ENCODE results near the gene COTL1.
"Not testable (repeated sequence)": the region's sequence is repeated elsewhere in the genome, so short reads cannot be mapped to it uniquely, and the experiment has no call there.

The COTL1 gene

GRCh38 chr16:84643180-84643583, 25.3 kb upstream of the COTL1 start:
- DNase-seq (ENCODE audit: low spot score): no peak

DNA sequence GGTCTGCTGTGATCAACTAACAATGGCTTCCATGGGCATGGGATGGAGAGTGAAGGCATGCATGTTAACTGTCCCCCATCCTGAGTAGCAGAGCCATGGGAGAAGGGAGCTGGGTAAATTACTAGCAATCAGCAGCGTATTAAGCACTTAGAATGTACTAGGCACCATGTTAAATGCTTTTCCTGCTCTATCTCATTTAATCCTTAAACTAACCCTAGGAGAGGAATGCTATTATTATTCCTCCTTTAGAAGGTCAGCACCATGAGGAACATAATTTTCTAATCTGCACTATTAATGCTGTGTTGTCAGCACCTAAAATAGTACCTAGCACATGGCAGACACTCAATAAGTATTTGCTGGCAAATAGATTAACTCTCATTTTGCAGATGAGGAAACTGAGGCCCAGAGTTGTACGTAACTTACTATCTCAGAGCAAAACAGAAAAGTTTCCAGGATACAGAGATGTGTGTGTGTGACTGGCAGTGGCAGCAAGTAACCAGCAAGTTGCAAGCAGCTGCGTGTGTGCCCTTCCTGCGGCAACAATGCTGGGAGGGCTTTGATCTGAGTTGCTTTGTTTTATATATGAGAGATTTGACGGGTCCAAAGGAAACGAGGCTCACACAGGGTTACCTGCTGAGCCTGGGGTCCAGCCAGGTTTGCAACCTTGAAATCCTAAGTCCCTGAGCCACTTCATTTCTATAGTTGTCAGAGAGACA, 23.9 kb upstream of the COTL1 start:
- DNase-seq (ENCODE audit: low spot score): no peak

DNA sequence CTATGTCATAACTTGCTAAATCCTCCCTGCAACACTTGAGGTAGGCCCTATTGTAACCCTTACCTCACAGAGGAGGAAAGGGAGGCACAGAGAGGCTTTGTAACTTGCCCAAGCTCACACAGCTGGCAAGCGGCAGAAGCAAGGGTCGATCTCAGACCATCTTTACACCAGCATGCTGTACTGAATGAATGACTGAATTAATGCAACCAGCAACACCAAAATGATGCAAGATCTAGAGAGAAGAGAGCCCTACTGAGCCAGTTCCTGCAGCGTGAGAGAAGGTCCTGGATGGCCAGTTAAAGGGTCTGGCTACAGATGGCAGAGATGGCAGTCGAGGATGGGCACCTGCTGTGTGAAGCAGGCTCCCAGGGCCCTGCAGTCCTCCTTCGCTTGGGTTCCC, 22.3 kb upstream of the COTL1 start:
- DNase-seq (ENCODE audit: low spot score): no peak

GRCh38 chr16:84638231-84638806, 20.4 kb upstream of the COTL1 start:
- no peak for DNase-seq (ENCODE audit: low spot score)

- DNase-seq (ENCODE audit: low spot score): no peak
Measured at GRCh38 chr16:84637709-84638108, 19.8 kb upstream of the COTL1 start.

DNA sequence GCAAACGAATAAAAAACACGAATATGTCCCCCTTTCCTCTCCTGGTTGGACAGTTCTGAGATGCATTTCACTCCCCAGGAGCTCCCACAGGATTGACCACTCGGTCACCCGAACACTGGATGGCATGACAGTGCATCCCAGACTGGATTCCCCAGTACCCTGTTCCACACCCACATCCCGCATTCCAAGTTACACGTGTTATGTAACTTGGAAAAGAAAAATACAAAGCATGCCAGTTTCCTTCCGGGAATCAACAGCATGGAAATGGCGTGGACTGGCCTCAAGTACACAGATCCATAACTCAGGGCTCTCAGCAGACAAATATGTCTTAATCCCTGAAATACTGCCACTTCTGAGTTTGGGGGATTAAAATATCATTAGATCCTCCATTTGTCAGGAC, 17.8 kb upstream of the COTL1 start:
- DNase-seq (ENCODE audit: low spot score): no peak

GRCh38 chr16:84633622-84634021, 15.7 kb upstream of the COTL1 start:
- no peak for DNase-seq (ENCODE audit: low spot score)

- not testable (repeated sequence) for DNase-seq (ENCODE audit: low spot score)
Measured at GRCh38 chr16:84632862-84633261, 15.0 kb upstream of the COTL1 start.

DNA sequence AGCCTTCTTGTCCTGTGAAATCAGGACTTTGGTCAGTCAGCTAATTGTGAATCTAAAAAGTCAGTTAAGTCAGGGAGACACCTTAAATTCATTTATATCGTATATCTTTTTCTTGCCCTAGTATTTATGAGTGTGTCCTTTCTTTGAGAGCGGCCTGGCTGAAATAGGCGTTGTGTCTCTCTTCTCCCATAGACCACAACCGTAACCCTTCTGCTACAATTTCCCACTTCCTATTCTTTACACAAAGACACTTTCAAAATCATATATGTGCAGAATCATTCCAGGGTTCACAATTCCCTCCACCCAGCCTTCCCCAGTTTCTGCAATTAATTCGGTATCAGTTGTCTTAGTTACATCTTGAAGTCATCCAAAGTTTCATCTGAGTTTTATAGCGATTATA, 14.0 kb upstream of the COTL1 start:
- DNase-seq (ENCODE audit: low spot score): no peak

GRCh38 chr16:84631153-84631466, 13.2 kb upstream of the COTL1 start:
- DNase-seq (ENCODE audit: low spot score): no peak

DNA sequence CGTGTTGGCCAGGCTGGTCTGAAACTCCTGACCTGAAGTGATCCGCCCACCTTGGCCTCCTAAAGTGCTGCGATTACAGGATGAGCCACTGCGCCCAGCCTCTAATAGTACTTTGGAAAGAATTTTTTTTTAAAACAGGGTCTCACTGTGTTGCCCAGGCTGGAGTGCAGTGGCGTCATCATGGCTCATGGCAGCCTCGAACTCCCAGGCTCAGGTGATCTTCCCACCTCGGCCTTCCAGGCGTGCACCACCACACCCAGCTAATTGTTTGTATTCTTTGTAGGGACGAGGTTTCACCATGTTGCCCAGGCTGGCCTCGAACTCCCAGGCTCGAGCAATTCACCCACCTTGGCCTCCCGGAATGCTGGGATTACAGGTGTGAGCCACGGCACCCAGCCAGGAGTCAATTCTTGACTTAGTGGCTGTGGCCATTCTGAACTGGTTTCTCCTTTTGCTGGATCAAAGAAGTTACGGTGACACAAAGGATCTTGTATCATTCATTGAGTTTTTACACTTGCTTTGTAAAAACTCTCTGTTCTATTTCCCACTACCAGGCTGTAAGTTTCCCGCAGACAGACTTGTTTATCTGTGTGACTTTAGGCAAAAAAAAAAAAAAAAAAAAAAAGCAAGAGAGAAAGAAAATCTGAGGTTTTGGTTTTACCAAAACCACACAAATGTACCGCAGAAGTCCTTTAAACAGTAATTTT, 12.7 kb upstream of the COTL1 start:
- DNase-seq (ENCODE audit: low spot score): no peak

DNA sequence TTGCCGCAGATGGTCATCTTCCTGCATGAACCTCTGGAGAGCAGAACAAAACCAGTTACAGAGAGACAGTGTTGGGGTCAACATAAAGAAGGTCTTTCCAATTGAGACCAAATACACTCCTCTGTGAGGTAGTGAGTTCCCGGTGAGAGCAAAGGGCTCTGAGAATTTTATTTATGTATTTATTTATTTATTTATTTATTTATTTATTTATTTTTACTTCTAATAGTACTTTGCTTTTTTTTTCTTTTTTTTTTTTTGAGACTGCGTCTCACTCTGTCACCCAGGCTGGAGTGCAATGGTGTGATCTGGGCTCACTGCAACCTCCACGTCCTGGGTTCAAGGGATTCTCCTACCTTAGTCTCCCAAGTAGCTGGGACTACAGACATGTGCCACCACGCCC, 12.1 kb upstream of the COTL1 start:
- DNase-seq (ENCODE audit: low spot score): no peak

GRCh38 chr16:84629580-84629979, 11.7 kb upstream of the COTL1 start:
- no peak for DNase-seq (ENCODE audit: low spot score)

- no peak for DNase-seq (ENCODE audit: low spot score)
Measured at GRCh38 chr16:84628226-84628731, 10.4 kb upstream of the COTL1 start.

DNA sequence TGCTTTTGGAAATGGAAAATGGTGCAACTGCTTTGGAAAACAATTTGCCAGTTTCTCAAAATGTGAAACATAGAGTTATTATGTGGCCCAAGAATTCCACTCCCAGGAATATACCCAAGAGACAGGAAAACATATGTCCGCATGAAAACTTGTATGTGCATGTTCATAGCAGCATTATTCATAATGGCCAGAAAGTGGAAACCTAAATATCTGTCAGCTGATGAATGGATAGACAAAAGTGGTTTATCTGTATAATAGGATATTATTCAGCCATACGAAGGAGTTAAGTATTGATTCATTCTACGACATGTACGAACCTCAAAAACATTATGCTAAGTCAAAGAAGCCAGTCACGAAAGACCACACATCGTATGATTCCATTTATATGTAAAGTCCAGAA, 7.7 kb upstream of the COTL1 start:
- DNase-seq (ENCODE audit: low spot score): no peak

- DNase-seq (ENCODE audit: low spot score): not testable (repeated sequence)
Measured at GRCh38 chr16:84620913-84621312, 3.0 kb upstream of the COTL1 start.

GRCh38 chr16:84618581-84619460, 943 bp upstream of the COTL1 start:
- no peak for DNase-seq (ENCODE audit: low spot score)

DNA sequence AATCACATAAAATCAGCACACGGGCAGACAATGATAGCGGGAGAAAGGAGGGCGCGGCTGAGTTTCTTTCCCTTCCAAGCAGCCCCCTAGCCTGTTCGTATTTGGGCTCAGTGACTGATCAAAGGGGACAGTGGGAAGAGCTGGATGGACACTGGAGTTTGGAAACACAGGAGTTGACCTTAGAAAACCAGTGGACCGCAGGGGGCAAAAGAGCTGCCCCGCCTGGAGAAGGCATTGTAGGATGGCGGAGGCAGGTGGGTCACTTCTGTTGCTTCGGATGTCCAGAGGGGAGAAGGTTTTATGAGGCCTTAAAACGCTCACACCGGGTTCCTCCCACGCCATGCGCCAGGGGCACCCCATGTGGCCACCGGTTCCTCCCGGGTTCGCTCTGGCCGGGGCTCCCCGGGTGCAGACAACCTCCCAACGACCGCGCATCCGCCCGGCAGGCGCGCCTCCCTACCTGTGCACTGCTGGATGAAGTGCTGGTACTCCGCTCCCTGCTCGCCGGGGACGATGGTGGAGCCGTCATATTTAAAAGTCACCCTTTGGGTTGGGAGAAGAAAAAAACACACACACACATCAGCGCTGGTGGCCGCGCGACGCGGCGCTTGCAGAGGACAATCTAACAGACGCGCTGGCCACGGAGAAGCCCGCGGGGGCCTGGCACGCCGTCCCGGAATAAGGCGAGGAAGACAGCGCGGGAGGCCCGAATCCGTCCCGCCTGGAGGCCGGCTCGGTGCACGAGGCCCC, 662 bp downstream of the COTL1 start:
- DNase-seq (ENCODE audit: low spot score): no peak

GRCh38 chr16:84616515-84616914, 1.4 kb downstream of the COTL1 start:
- no peak for DNase-seq (ENCODE audit: low spot score)

DNA sequence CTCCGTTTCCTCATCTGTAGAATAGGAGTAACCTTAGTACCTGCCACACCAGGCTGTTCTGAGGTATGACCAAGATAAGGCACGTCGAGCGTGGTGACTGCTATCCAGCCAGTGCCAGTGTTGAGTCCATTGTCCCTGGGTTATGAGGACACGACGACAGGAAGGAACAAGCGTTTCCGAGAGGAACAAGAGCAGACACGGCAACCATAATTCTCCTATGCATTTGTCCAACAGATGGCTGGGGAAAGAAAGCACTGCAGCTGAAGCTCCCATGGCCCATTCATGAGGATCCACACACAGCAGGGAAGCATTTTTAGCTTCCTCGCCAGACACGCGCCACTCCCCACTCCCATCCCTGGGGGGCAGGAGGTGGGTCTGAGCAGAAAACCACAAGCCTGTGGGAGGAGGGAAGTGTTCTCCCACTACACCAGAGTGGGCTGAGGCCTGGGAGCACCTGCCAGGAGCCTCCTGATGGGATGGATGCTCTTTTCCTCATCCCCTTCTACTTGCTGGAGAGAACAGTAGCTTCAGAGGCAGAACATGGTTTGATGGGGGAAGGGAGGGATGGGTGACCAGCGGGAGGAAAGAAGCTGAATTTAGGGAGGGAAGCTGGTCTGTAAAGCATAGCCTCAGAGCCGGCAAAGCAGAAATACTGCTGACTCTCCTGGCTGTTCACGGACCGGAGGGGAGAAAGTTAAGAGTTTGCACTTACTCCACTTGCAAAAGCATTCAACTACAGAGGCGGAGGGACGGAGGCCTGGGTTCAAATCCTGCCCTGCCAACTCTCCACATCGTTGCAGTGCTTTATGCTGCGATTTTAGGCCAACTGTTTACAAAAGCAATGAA, 2.7 kb downstream of the COTL1 start:
- peak; percentile 60 for DNase-seq (ENCODE audit: low spot score)

DNA sequence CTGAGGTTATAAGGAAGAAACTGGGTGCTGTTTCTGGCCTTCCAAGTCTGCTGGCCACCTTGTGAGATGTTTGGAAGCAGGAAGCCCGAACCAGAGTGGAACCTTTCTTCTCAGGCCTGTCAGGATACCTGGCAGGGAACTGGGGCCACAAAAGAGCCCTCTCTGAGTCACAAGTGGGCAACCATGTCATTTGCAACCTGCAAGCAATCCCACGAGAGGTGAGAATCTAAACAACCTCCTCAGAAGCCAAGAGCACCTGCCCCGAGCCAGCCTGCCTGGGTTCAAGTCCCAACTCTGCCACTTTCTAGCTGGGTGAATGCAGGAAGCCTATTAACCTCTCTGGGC, 3.3 kb downstream of the COTL1 start:
- DNase-seq (ENCODE audit: low spot score): no peak
